MM.1S (cell line): ENCODE measurements around the gene APPBP2.

Source experiments
- CTCF ChIP-seq: fragments of 300-600 bp; sonication (generic); IDR thresholded peaks from 2 replicates; pipeline ENCODE4 v1.5.1; 2016; ENCODE audit warnings: antibody characterized with exemption, low read length, mixed read lengths
- EZH2 ChIP-seq: fragments of 300-600 bp; sonication (generic); optimal IDR thresholded peaks from 2 replicates; pipeline ENCODE3; 2017; ENCODE audit warnings: low read depth, mild to moderate bottlenecking, antibody characterized with exemption, low read length, mixed read lengths
- EZH2phosphoT487 ChIP-seq: fragments of 300-600 bp; sonication (generic); IDR thresholded peaks from 2 replicates; pipeline ENCODE4 v1.6.1; 2018; ENCODE audit warnings: antibody characterized with exemption, low read length

- no peak for TF ChIP-seq CTCF
- no peak for TF ChIP-seq EZH2phosphoT487
- no peak for TF ChIP-seq EZH2
Measured at GRCh38 chr17:60461584-60461983, 64.5 kb downstream of the APPBP2 start.
